ENCODE data around the gene PTPRS. TPM values are rescaled to one million over a fixed set of nuclear protein-coding genes. Genes with fewer than 3 reads are reported as not detected.

Gene PTPRS
- total RNA-seq, 1 donor from 2014 or later: 10.3 TPM

GRCh38 chr19:5342573-5343201 lies 2.1 kb upstream of the PTPRS start:
- FAIRE-seq (no peak), DNase-seq (ENCODE audit: low read depth) (no peak)
- H3K4me3 ChIP-seq (ENCODE audit: low read depth, low read length): no peak overlapping the region
- no peak for TF ChIP-seq CTCF (IDR thresholded peaks at IDR 0.05; ENCODE audit: insufficient read depth, low read length, severe bottlenecking)
- peaks cover 14% of the 10 kb centered on the region for H3K27me3 ChIP-seq (ENCODE audit: control insufficient read depth, insufficient read depth, low read length)
- H3K36me3 ChIP-seq (ENCODE audit: control insufficient read depth, insufficient read depth, low read length): no peaks in the 10 kb centered on the region

- FAIRE-seq: no peak
- TF ChIP-seq CTCF (IDR thresholded peaks at IDR 0.05; ENCODE audit: insufficient read depth, low read length, severe bottlenecking): no peak
- H3K4me3 ChIP-seq (ENCODE audit: low read depth, low read length): no peak overlapping the region
- H3K27me3 ChIP-seq (ENCODE audit: control insufficient read depth, insufficient read depth, low read length): peaks cover 18% of the 10 kb centered on the region
- no peaks in the 10 kb centered on the region for H3K36me3 ChIP-seq (ENCODE audit: control insufficient read depth, insufficient read depth, low read length)
- no peak for DNase-seq (ENCODE audit: low read depth)
These were observed 1.4 kb upstream of the PTPRS start for GRCh38 chr19:5341981-5342380.

- DNase-seq (ENCODE audit: low read depth): no peak
- no peak for TF ChIP-seq CTCF (IDR thresholded peaks at IDR 0.05; ENCODE audit: insufficient read depth, low read length, severe bottlenecking)
- H3K4me3 ChIP-seq (ENCODE audit: low read depth, low read length): no peak overlapping the region
- H3K36me3 ChIP-seq (ENCODE audit: control insufficient read depth, insufficient read depth, low read length): no peaks in the 10 kb centered on the region
- no peak for FAIRE-seq
- peaks cover 18% of the 10 kb centered on the region for H3K27me3 ChIP-seq (ENCODE audit: control insufficient read depth, insufficient read depth, low read length)
These were observed 822 bp upstream of the PTPRS start for GRCh38 chr19:5341448-5341820.

GRCh38 chr19:5339950-5340636 lies 519 bp downstream of the PTPRS start:
- FAIRE-seq (no peak), DNase-seq (ENCODE audit: low read depth) (no peak)
- Histone ChIP-seq H3K27me3 (ENCODE audit: control insufficient read depth, insufficient read depth, low read length) (peaks cover 23% of the 10 kb centered on the region), H3K36me3 (ENCODE audit: control insufficient read depth, insufficient read depth, low read length) (no peaks in the 10 kb centered on the region), H3K4me3 (ENCODE audit: low read depth, low read length) (peak overlapping the region; percentile 36)
- TF ChIP-seq CTCF (IDR thresholded peaks at IDR 0.05; ENCODE audit: insufficient read depth, low read length, severe bottlenecking): no peak

- H3K36me3 ChIP-seq (ENCODE audit: control insufficient read depth, insufficient read depth, low read length): no peaks in the 10 kb centered on the region
- no peak for FAIRE-seq
These were observed 1.2 kb downstream of the PTPRS start for GRCh38 chr19:5339198-5339949.

More at GRCh38 chr19:5339198-5339949, 1.2 kb downstream of the PTPRS start:
- peak overlapping the region; percentile 18 for H3K4me3 ChIP-seq (ENCODE audit: low read depth, low read length)
- DNase-seq (ENCODE audit: low read depth): no peak
- peaks cover 23% of the 10 kb centered on the region for H3K27me3 ChIP-seq (ENCODE audit: control insufficient read depth, insufficient read depth, low read length)
- TF ChIP-seq CTCF (IDR thresholded peaks at IDR 0.05; ENCODE audit: insufficient read depth, low read length, severe bottlenecking): no peak
